ENCODE data around the gene RILPL1.

- TF ChIP-seq POLR2A (IDR thresholded peaks at IDR 0.05; ENCODE audit: low read depth, low read length), result no peak
- no peak for TF ChIP-seq PAX5 (IDR thresholded peaks at IDR 0.05; ENCODE audit: insufficient read depth, low read length, severe bottlenecking)
- TF ChIP-seq POLR2AphosphoS5 (IDR thresholded peaks at IDR 0.05; ENCODE audit: low read depth, low read length), result no peak
- TF ChIP-seq POU2F2 (IDR thresholded peaks at IDR 0.05; ENCODE audit: low read depth, low read length), result no peak
- no peak for TF ChIP-seq TAF1 (IDR thresholded peaks at IDR 0.05; ENCODE audit: low read depth, low read length)
Measured at GRCh38 chr12:123446333-123446713, 87.2 kb downstream of the RILPL1 start.
